Measurements from ENCODE around the gene OXLD1. TPM values are rescaled to one million over a fixed set of nuclear protein-coding genes. Genes with fewer than 3 reads are reported as not detected.

The OXLD1 gene
- total RNA-seq, 4 donors from 2014 or later, result 39.6 to 68.1 (median 47.6) TPM

- peak overlapping the region; percentile 99 for H3K4me3 ChIP-seq
- peaks cover 59% of the 10 kb centered on the region for H3K36me3 ChIP-seq
- H3K9me3 ChIP-seq, result no peaks in the 10 kb centered on the region
- TF ChIP-seq POLR2AphosphoS5 (IDR thresholded peaks at IDR 0.05) (no peak), EP300 (IDR thresholded peaks at IDR 0.05) (no peak), POLR2A (IDR thresholded peaks at IDR 0.05) (no peak), CTCF (IDR thresholded peaks at IDR 0.05) (no peak)
- H3K4me1 ChIP-seq, result peaks cover 39% of the 10 kb centered on the region
- DNase-seq (ENCODE audit: low spot score in 2 of 2), result no peak
- no peaks in the 10 kb centered on the region for H3K27me3 ChIP-seq
- 54% methylated on average over 13 of the region's 27 CpGs for WGBS
- peak overlapping the region; percentile 96 for H3K27ac ChIP-seq
These were observed 37.6 kb upstream of the OXLD1 start for GRCh38 chr17:81703747-81704654.

- Histone ChIP-seq H3K27me3 (no peaks in the 10 kb centered on the region), H3K4me3 (peak within 1 kb of the TSS; percentile 99), H3K36me3 (peaks cover 66% of the 10 kb centered on the region), H3K27ac (peak within 1 kb of the TSS; percentile 96), H3K9me3 (no peaks in the 10 kb centered on the region), H3K4me1 (peaks cover 39% of the 10 kb centered on the region)
- TF ChIP-seq EP300 (IDR thresholded peaks at IDR 0.05) (no peak), POLR2A (IDR thresholded peaks at IDR 0.05) (peak; percentile 66 to 69), POLR2AphosphoS5 (IDR thresholded peaks at IDR 0.05) (peak; percentile 64 to 93 (median 83)), CTCF (IDR thresholded peaks at IDR 0.05) (peak; percentile 18 to 42)
- 1% methylated on average over 38 of the region's 102 CpGs for WGBS
- peak; percentile 94 to 97 for DNase-seq (ENCODE audit: low spot score in 2 of 2)
These were observed 36.7 kb upstream of the OXLD1 start, which contains the start of gene MRPL12 for GRCh38 chr17:81702934-81703746. Gene MRPL12 (plus strand): TSS chr17:81703367. CDS start chr17:81703502, 135 bp downstream.

GRCh38 chr17:81701288-81702071 lies 35.1 kb upstream of the OXLD1 start:
- Histone ChIP-seq H3K4me1 (peaks cover 39% of the 10 kb centered on the region), H3K9me3 (no peaks in the 10 kb centered on the region), H3K27me3 (no peaks in the 10 kb centered on the region), H3K27ac (peak overlapping the region; percentile 96), H3K36me3 (peaks cover 67% of the 10 kb centered on the region), H3K4me3 (peak overlapping the region; percentile 99)
- DNase-seq (ENCODE audit: low spot score in 2 of 2), result no peak
- 69% methylated on average over 20 of the region's 23 CpGs for WGBS
- TF ChIP-seq POLR2A (IDR thresholded peaks at IDR 0.05) (no peak), POLR2AphosphoS5 (IDR thresholded peaks at IDR 0.05) (no peak), EP300 (IDR thresholded peaks at IDR 0.05) (no peak), CTCF (IDR thresholded peaks at IDR 0.05) (no peak)

- no peak overlapping the region for H3K4me3 ChIP-seq
- no peaks in the 10 kb centered on the region for H3K27me3 ChIP-seq
- H3K4me1 ChIP-seq, result peaks cover 39% of the 10 kb centered on the region
- no peak for DNase-seq (ENCODE audit: low spot score in 2 of 2)
- H3K36me3 ChIP-seq, result peaks cover 67% of the 10 kb centered on the region
- no peak overlapping the region for H3K27ac ChIP-seq
- TF ChIP-seq POLR2A (IDR thresholded peaks at IDR 0.05), result no peak
- no peak for TF ChIP-seq POLR2AphosphoS5 (IDR thresholded peaks at IDR 0.05)
- no peak for TF ChIP-seq EP300 (IDR thresholded peaks at IDR 0.05)
- no peak for TF ChIP-seq CTCF (IDR thresholded peaks at IDR 0.05)
- H3K9me3 ChIP-seq, result no peaks in the 10 kb centered on the region
- 93% methylated on average over 16 of the region's 25 CpGs for WGBS
These were observed 34.2 kb upstream of the OXLD1 start for GRCh38 chr17:81700353-81701287.
